ENCODE measurements around the gene CPO. TPM values are rescaled to one million over a fixed set of nuclear protein-coding genes. Genes with fewer than 3 reads are reported as not detected.

CPO gene
- total RNA-seq, 1 donor = not detected

GRCh38 chr2:206935991-206936842, 3.1 kb upstream of the CPO start:
- Histone ChIP-seq H3K4me2 (ENCODE audit: insufficient read depth, low read length) (no peak overlapping the region), H3K4me3 (ENCODE audit: insufficient read depth, low read length) (no peak overlapping the region), H3K27me3 (ENCODE audit: insufficient read depth, low read length) (no peaks in the 10 kb centered on the region), H3K4me1 (ENCODE audit: insufficient read depth, low read length) (no peaks in the 10 kb centered on the region), H3K9me3 (ENCODE audit: low read depth, low read length) (no peaks in the 10 kb centered on the region), H3K79me2 (ENCODE audit: insufficient read depth, low read length) (no peaks in the 10 kb centered on the region), H3K27ac (ENCODE audit: low read depth, low read length) (no peak overlapping the region), H4K20me1 (ENCODE audit: insufficient read depth, low read length) (no peaks in the 10 kb centered on the region), H3K36me3 (ENCODE audit: insufficient read depth, low read length) (no peaks in the 10 kb centered on the region), H2AFZ (ENCODE audit: low read length) (no peak overlapping the region)
- no peak for TF ChIP-seq CTCF (IDR thresholded peaks at IDR 0.05; ENCODE audit: extremely low read depth, low read depth, low read length)
- DNase-seq (ENCODE audit: insufficient read length, low spot score, missing footprints) = no peak

GRCh38 chr2:206936843-206937230, 2.5 kb upstream of the CPO start:
- Histone ChIP-seq H3K9me3 (ENCODE audit: low read depth, low read length) (no peaks in the 10 kb centered on the region), H3K27me3 (ENCODE audit: insufficient read depth, low read length) (no peaks in the 10 kb centered on the region), H3K79me2 (ENCODE audit: insufficient read depth, low read length) (no peaks in the 10 kb centered on the region), H3K4me1 (ENCODE audit: insufficient read depth, low read length) (no peaks in the 10 kb centered on the region), H3K27ac (ENCODE audit: low read depth, low read length) (no peak overlapping the region), H2AFZ (ENCODE audit: low read length) (no peak overlapping the region), H3K4me2 (ENCODE audit: insufficient read depth, low read length) (no peak overlapping the region), H3K4me3 (ENCODE audit: insufficient read depth, low read length) (no peak overlapping the region), H3K36me3 (ENCODE audit: insufficient read depth, low read length) (no peaks in the 10 kb centered on the region), H4K20me1 (ENCODE audit: insufficient read depth, low read length) (no peaks in the 10 kb centered on the region)
- DNase-seq (ENCODE audit: insufficient read length, low spot score, missing footprints) = no peak
- TF ChIP-seq CTCF (IDR thresholded peaks at IDR 0.05; ENCODE audit: extremely low read depth, low read depth, low read length) = no peak

- H4K20me1 ChIP-seq (ENCODE audit: insufficient read depth, low read length) = no peaks in the 10 kb centered on the region
- H3K4me1 ChIP-seq (ENCODE audit: insufficient read depth, low read length) = no peaks in the 10 kb centered on the region
- no peak overlapping the region for H3K4me3 ChIP-seq (ENCODE audit: insufficient read depth, low read length)
- H3K27ac ChIP-seq (ENCODE audit: low read depth, low read length) = no peak overlapping the region
- H3K36me3 ChIP-seq (ENCODE audit: insufficient read depth, low read length) = no peaks in the 10 kb centered on the region
- no peak for TF ChIP-seq CTCF (IDR thresholded peaks at IDR 0.05; ENCODE audit: extremely low read depth, low read depth, low read length)
- H3K79me2 ChIP-seq (ENCODE audit: insufficient read depth, low read length) = no peaks in the 10 kb centered on the region
- H3K27me3 ChIP-seq (ENCODE audit: insufficient read depth, low read length) = no peaks in the 10 kb centered on the region
- DNase-seq (ENCODE audit: insufficient read length, low spot score, missing footprints) = no peak
- no peak overlapping the region for H3K4me2 ChIP-seq (ENCODE audit: insufficient read depth, low read length)
- no peak overlapping the region for H2AFZ ChIP-seq (ENCODE audit: low read length)
- H3K9me3 ChIP-seq (ENCODE audit: low read depth, low read length) = no peaks in the 10 kb centered on the region
These were observed 1.8 kb upstream of the CPO start for GRCh38 chr2:206937555-206937954.

- Histone ChIP-seq H3K79me2 (ENCODE audit: insufficient read depth, low read length) (no peaks in the 10 kb centered on the region), H3K9me3 (ENCODE audit: low read depth, low read length) (no peaks in the 10 kb centered on the region), H3K4me3 (ENCODE audit: insufficient read depth, low read length) (no peak overlapping the region), H3K36me3 (ENCODE audit: insufficient read depth, low read length) (no peaks in the 10 kb centered on the region), H3K27me3 (ENCODE audit: insufficient read depth, low read length) (no peaks in the 10 kb centered on the region), H3K4me2 (ENCODE audit: insufficient read depth, low read length) (no peak overlapping the region), H2AFZ (ENCODE audit: low read length) (no peak overlapping the region), H3K4me1 (ENCODE audit: insufficient read depth, low read length) (no peaks in the 10 kb centered on the region), H4K20me1 (ENCODE audit: insufficient read depth, low read length) (no peaks in the 10 kb centered on the region), H3K27ac (ENCODE audit: low read depth, low read length) (no peak overlapping the region)
- TF ChIP-seq CTCF (IDR thresholded peaks at IDR 0.05; ENCODE audit: extremely low read depth, low read depth, low read length) = no peak
- DNase-seq (ENCODE audit: insufficient read length, low spot score, missing footprints) = no peak
These were observed 1.2 kb downstream of the CPO start for GRCh38 chr2:206940546-206940945.
